HT-29 (cell line): ENCODE measurements around the gene SHANK3. TPM values are rescaled to one million over a fixed set of nuclear protein-coding genes. Genes with fewer than 3 reads are reported as not detected.

Experiments
- DNase-seq: peaks from one replicate; pipeline ENCODE4 v3.0.0-alpha.2; 2015; ENCODE audit warnings: low spot score
- total RNA-seq: library from RNA; depleted of rRNA; stranded (reverse); fragments of >200 nt; shearing (Covaris generic); gene quantifications from 2 replicates; pipeline ENCODE4 v1.2.3, GENCODE V29; 2014

SHANK3 gene
- total RNA-seq, 1 experiment from 2014 or later: not detected

DNA sequence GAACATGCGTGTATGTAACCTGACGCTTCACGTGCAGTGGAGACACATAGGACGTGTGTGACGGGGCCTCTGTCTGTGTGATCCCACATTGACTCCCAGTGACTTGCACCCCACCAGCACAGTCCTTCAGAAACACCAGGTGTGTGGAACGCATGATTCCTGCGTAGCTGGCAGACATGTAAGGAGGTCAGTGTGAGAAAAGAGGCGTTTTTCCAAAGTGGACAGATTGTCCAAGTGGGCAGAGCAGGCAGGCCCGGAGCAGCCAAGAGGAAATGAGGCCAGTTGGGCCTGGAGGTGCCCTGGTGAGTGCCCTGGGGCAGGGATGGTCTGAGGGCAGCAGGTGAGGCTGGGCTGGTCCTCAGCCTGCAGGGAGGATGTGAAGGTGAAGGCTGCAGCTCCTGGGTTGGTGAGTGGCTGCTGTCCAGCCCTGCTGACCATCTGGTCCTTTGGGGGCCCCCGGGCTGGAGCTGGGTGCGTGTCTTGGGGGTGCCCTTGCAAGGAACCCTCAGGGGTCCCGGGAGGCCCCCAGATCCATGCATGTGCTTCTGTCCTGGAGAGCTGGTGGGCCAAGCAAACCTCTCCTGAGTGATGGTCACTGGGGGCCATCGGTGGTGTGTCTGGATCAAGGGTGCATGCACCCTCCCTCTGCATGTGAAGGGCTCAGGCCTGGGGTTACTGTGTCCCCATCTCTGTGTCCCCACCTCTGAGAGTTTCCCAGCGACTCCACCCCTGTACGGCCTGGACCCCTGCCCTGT, 26.6 kb downstream of the SHANK3 start:
- DNase-seq: no peak

DNA sequence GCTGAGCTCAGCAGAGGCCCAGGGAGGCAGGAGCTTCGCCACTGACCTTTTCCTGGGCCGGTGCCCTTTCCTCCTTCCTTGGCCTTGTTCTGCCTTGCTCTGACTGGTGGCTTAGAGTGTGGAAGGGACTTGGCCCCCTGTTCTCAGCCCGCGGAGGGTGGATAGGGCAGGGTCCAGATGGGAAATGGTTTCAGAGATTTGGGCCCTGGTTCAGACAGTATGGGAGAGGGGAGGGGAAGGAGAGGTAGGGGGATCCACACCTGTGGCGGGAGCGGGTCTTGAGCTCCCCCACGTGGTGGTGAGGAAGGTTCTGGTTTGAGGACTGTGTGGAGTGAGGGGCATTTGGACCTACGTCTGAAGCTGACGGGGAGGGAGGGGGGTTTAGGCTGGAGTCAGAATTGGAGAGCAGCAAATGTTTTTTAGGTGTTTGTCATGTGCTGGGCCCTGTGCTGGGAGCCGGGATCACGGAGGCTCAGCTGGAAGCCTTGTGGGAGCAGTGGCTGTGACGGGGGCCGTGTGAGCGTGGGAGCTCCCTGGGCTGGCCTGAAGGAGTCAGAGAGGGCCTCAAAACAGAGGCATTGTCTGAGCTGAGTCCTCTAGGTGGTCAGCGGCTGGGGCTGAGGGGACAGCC, 27.2 kb downstream of the SHANK3 start:
- no peak for DNase-seq

- no peak for DNase-seq
Measured at GRCh38 chr22:50700387-50701075, 27.9 kb downstream of the SHANK3 start.

DNA sequence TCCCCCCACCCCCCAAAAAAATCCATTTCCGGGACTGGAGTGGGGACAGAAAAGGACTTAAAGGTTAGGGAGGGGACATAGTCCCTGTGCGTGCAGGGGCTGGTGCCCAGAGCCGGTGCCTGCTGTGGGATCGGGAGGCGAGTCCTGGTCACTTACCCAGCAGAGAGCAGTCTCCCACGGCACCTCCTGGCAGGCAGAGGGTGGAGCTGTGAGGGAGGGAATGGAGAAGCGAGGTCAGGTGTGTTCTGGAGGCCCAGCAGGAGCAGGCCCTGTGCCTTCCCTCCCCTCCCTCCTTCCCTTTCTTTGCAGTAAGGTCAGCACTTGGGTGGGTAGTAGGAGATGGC, 28.4 kb downstream of the SHANK3 start:
- no peak for DNase-seq

DNA sequence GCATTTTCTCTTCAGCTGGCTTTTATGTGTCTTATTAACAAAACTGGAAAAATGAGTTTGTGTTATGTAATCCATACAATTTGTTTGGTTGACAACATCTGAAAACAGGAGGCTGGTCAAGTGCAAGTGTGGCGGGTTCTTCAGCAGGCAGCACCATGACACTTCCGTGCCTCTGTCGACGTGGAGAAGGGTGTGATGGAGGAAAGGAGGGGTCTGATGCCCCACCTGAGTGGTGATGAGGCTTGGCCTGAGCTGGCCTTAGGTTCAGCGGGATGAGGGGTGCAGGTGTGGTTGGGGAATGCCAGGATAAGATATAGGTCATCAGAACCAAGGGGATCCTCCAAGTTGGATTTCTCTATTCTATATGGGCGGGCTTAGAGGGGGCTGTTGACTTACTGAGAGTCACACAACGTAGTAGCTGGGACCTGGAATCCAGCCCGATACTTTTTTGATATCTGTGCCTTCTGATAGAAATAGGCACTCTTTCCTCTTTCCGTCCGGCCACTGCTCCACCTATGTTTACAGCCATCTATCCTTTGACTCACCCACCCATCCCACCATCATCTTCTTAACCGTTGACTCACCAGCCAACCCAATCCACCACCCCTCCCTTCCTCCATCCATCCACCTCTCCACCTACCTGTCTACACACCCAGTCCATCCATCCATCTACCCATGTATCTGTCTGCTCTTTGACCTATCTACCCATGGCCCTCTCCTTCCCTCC, 29.0 kb downstream of the SHANK3 start:
- no peak for DNase-seq

DNA sequence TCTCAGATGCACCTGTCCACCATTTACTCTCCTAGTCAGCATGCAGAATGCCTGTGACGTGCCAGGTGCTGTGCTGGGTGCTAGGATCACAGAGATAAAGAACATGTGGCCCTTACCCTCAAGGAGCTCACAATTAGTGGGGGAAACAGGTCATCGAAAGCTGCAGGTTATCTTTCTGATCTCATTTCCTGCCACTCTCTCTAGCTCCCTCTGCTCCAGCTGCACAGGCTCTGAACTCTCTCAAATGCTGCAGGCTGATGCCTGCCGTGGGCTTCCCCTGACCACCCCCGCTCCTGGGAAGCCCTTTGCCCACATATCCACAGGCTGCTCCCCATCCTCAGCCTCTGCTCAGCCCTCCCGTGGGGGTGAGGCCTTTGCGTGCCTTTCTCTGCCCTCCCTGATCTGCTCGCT, 29.6 kb downstream of the SHANK3 start:
- DNase-seq: no peak

DNA sequence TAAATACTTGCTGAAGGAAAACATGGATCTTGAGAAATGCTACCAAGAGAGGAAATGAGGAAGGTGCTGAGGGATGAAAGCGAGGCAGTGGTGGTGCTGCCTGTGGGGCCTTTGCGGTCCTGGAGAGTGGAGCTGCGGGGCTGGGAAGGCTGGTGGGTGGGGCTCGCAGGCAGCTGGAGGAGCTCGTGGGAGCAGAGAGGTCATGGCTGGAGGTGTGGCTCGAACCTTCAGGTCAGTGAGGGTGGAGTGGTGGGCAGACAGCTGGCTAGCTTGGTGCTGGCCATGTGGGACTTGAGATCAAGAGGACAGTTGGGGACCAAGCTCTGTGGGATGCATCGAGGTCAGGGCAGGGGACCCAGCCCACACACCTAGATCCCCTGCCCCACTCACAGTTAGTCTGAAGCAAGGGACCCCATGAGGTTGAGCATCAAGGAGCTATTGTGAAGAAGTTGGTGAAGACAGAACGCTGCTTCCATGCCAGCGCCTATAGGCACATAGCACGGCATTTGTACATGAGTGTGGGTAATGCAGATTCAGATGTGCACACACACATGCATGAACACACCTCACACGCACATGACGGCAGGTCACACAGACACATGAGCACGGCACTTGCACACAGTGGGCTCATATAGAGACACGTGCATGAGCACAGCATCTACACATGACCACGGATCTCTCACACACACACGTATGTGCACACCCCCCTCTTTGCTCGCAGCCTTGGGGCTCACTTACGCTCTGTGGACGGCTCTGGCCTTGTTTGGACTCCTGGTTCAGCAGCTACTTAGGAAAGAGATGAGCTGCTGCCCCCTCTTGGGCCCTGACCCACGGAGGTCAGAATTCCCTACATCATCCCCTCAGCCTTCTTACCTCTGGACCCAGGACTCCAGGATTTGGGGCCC, 30.4 kb downstream of the SHANK3 start:
- DNase-seq: no peak

- DNase-seq: no peak
Measured at GRCh38 chr22:50703726-50704509, 31.3 kb downstream of the SHANK3 start.

- DNase-seq: no peak
Measured at GRCh38 chr22:50704510-50705218, 32.0 kb downstream of the SHANK3 start.

GRCh38 chr22:50705219-50705691, 32.6 kb downstream of the SHANK3 start:
- DNase-seq: no peak

- no peak for DNase-seq
Measured at GRCh38 chr22:50705851-50706351, 33.3 kb downstream of the SHANK3 start.

DNA sequence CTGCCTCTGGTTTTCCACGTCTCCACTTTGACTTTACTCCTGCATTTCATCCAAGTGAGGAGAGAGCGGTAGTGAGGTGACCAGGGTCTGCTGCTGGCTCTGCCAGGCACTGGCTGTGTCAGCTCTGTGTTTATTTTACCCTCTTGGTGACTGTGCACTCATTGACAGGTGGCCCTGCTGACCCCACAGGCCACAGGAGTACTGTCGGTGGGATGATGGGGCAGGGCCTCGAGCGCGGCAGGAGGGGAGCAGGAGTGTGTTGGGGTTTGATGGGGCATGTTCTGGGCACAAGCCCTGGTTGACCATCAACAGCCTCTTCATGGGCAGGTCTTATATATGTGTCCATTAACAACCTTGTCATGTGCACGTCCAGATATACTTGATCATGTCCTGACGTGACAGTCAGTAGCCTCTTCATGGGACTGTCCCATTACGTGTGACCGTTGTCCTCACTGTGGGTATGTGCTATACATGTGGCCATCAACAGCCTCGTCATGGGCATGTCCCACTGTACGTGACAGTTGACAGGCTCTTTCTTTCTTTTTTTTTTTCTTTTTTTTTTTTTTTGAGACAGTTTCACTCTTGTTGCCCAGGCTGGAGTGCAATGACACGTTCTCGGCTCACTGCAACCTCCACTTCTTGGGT, 34.0 kb downstream of the SHANK3 start:
- DNase-seq: no peak

- DNase-seq: no peak
Measured at GRCh38 chr22:50708474-50708873, 35.9 kb downstream of the SHANK3 start.

DNA sequence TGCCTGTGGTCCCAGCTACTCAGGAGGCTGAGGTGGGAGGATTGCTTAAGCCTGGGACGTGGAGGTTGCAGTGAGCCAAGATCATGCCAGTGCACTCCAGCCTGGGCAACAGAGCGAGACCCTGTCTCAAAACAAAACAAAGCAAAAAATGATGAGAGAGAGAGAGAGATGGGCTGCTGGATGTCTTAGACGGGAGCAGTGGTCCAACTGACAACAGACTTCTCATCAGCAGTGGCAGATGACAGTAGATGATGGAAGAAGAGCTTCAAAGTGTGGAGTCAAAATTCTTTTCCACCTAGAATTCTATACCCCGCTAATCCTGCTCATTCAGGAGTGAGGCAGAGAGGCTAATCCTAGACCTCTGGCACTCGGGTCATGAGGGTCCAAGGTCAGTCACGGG, 36.4 kb downstream of the SHANK3 start:
- DNase-seq: no peak

DNA sequence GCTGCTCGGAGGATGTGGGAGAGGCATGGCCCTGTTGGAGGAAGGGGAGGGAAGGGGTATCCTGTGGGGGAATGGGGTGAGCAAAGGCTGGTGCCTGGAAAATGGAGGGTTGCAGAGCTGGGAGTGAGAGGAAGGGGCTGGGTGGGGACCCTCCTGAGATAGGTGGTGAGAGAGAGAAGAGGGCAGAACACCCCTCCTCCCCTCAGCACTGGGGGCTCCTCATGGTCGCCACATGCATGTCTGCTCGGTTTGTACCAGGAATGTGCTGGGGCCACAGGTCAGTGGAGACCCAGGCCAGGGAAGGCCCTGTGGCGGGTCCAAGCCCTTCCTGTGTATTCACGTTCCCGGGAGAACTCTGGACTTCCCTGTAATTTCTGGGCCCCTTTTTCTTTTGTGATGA, 37.6 kb downstream of the SHANK3 start:
- DNase-seq: no peak

DNA sequence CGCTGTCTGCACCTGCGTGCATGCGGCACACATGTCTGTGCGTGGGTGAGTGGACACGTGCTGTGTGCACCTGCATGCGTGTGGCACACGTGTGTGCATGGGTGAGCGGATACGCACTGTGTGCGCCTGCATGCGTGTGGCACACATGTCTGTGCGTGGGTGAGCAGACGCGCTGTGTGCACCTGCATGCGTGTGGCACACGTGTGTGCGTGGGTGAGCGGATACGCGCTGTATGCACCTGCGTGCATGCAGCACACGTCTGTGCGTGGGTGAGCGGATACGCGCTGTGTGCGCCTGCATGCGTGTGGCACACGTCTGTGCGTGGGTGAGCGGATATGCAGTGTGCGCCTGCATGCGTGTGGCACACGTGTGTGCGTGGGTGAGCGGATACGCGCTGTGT, 38.3 kb downstream of the SHANK3 start:
- DNase-seq: no peak

DNA sequence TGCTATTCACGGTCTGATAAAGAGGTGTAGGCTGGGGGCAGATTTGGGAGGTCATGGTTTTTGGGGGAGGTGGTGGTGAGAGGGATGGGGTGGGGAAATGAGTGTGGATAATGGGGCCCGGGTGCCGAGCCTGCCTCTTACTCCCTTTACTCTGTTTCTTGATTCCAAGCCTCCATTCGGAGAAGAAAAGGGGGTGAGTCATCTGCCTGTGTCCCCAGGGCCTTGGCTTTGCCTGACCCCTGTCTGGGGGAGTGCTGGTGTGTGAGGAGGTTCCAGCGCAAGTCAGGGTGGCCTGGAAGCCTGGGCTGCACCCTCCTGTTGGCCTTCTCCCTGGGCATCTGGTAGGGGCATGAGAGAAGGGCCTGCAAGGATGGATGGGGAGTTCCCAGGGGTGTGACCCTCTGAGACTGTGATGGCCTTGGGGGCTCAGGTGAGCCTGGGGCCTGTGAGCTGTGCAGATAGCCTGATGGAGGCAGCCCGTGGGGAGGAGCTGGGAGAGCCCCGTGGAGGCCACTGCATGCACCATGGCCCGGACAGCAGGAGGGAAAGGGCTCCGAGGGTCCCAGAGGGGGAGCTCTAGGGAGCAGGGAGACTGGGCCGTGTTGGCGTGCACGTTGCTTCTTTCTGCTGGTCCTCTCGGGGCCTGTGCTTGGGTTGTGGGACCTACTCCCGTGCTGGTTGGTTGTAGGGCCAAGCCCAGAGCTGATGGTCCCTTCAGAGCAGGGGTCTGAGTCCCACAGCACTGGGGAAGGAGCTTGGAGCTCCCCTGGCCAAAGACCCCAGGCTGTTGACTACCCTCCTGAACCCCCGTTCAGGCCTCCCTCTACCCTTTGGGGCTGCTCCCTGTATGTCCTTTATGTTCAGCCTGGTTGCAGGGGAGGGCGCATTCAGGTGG, 39.1 kb downstream of the SHANK3 start:
- DNase-seq: no peak
